ENCODE measurements around the gene HSD17B3. TPM values are rescaled to one million over a fixed set of nuclear protein-coding genes. Genes with fewer than 3 reads are reported as not detected.
"Not testable (repeated sequence)": the region's sequence is repeated elsewhere in the genome, so short reads cannot be mapped to it uniquely, and the experiment has no call there.

The HSD17B3 gene
- total and polyA plus RNA-seq, 8 donors, result 0.55 to 4.6 (median 2.0) TPM; not detected in 4

GRCh38 chr9:96323169-96323568 lies 21.2 kb upstream of the HSD17B3 start:
- H3K27ac ChIP-seq, result no peak overlapping the region
- no peak for TF ChIP-seq POLR2AphosphoS5 (IDR thresholded peaks at IDR 0.05)
- TF ChIP-seq CTCF (IDR thresholded peaks at IDR 0.05), result no peak
- no peak for TF ChIP-seq POLR2A (IDR thresholded peaks at IDR 0.05)
- TF ChIP-seq EP300 (IDR thresholded peaks at IDR 0.05), result no peak
- no peaks in the 10 kb centered on the region for H3K4me1 ChIP-seq
- no peaks in the 10 kb centered on the region for H3K9me3 ChIP-seq
- no peak for DNase-seq
- no peak overlapping the region for H3K4me3 ChIP-seq
- intact Hi-C loops (cut with DNase I; ENCODE audit: low total_unique reads), result loop anchor here (10.0 kb wide), 1 partner anchor 342 kb away; no protein-coding TSS in a partner anchor
- H3K36me3 ChIP-seq, result peaks cover 0 to 53% (median 43%) of the 10 kb centered on the region in 4 donors
- H3K27me3 ChIP-seq, result no peaks in the 10 kb centered on the region

- intact Hi-C loops (cut with DNase I; ENCODE audit: low total_unique reads), result loop anchor here (10.0 kb wide), 1 partner anchor 342 kb away; no protein-coding TSS in a partner anchor
- DNase-seq, H3K4me1 ChIP-seq, H3K27ac ChIP-seq, H3K4me3 ChIP-seq, H3K27me3 ChIP-seq, H3K9me3 ChIP-seq: not testable (repeated sequence)
- H3K36me3 ChIP-seq, result peaks cover 0 to 53% (median 43%) of the 10 kb centered on the region in 4 donors
- 79 to 85% (median 83%) methylated on average over 5 of the region's 5 CpGs for WGBS, 5 donors
Observed at GRCh38 chr9:96322736-96323135, 20.8 kb upstream of the HSD17B3 start.

- not testable (repeated sequence) for H3K4me3 ChIP-seq, H3K27ac ChIP-seq, DNase-seq, H3K9me3 ChIP-seq, H3K4me1 ChIP-seq, H3K27me3 ChIP-seq
- intact Hi-C loops (cut with DNase I; ENCODE audit: low total_unique reads), result loop anchor here (10.0 kb wide), 1 partner anchor 343 kb away; no protein-coding TSS in a partner anchor
- 81 to 97% (median 89%) methylated on average over 3 of the region's 3 CpGs for WGBS, 5 donors
- peaks cover 0 to 53% (median 43%) of the 10 kb centered on the region in 4 donors for H3K36me3 ChIP-seq
Observed at GRCh38 chr9:96322210-96322609, 20.2 kb upstream of the HSD17B3 start.

- intact Hi-C loops (cut with DNase I; ENCODE audit: low total_unique reads), result loop anchor here (10.0 kb wide), 1 partner anchor 343 kb away; no protein-coding TSS in a partner anchor
- H3K9me3 ChIP-seq, result no peaks in the 10 kb centered on the region
- DNase-seq, result no peak
Observed at GRCh38 chr9:96321515-96321914, 19.5 kb upstream of the HSD17B3 start.

GRCh38 chr9:96320749-96321280 lies 18.8 kb upstream of the HSD17B3 start:
- Histone ChIP-seq H3K36me3 (peaks cover 0 to 53% (median 43%) of the 10 kb centered on the region in 4 donors), H3K4me3 (no peak overlapping the region), H3K27me3 (no peaks in the 10 kb centered on the region), H3K9me3 (no peaks in the 10 kb centered on the region), H3K4me1 (no peaks in the 10 kb centered on the region), H3K27ac (no peak overlapping the region)
- WGBS, 5 donors, result 74 to 85% (median 78%) methylated on average over 7 to 8 of the region's 8 CpGs
- TF ChIP-seq CTCF (IDR thresholded peaks at IDR 0.05) (no peak), POLR2A (IDR thresholded peaks at IDR 0.05) (no peak), POLR2AphosphoS5 (IDR thresholded peaks at IDR 0.05) (no peak), EP300 (IDR thresholded peaks at IDR 0.05) (no peak)
- no peak for DNase-seq
- intact Hi-C loops (cut with DNase I; ENCODE audit: low total_unique reads), result loop anchor here (10.0 kb wide), 1 partner anchor 344 kb away; no protein-coding TSS in a partner anchor

More at GRCh38 chr9:96321515-96321914, 19.5 kb upstream of the HSD17B3 start:
- TF ChIP-seq EP300 (IDR thresholded peaks at IDR 0.05) (no peak), CTCF (IDR thresholded peaks at IDR 0.05) (no peak), POLR2AphosphoS5 (IDR thresholded peaks at IDR 0.05) (no peak), POLR2A (IDR thresholded peaks at IDR 0.05) (no peak)
- H3K4me3 ChIP-seq, result no peak overlapping the region
- no peaks in the 10 kb centered on the region for H3K27me3 ChIP-seq
- no peak overlapping the region for H3K27ac ChIP-seq
- peaks cover 0 to 53% (median 43%) of the 10 kb centered on the region in 4 donors for H3K36me3 ChIP-seq
- 75 to 89% (median 82%) methylated on average over 7 of the region's 7 CpGs for WGBS, 5 donors
- no peaks in the 10 kb centered on the region for H3K4me1 ChIP-seq
